HepG2 (cell line): ENCODE results near the gene NFE2. TPM values are rescaled to one million over a fixed set of nuclear protein-coding genes. Genes with fewer than 3 reads are reported as not detected.

Experiments used
- ARID2 ChIP-seq: sonication (generic); formaldehyde crosslinking; IDR thresholded peaks from 2 replicates; pipeline ENCODE4 v1.8.1; 2022; ENCODE audit warnings: mild to moderate bottlenecking, missing genetic modification reagents, borderline replicate concordance
- ARNT ChIP-seq: fragments of 450-650 bp; IDR thresholded peaks from 2 replicates; pipeline ENCODE4 v1.6.1; 2017
- CENPX ChIP-seq: sonication (generic); formaldehyde crosslinking; IDR thresholded peaks from 2 replicates; pipeline ENCODE4 v1.9.0; 2021; ENCODE audit warnings: mild to moderate bottlenecking, missing genetic modification reagents, moderate library complexity
- DDIT3 ChIP-seq: sonication (generic); formaldehyde crosslinking; IDR thresholded peaks from 2 replicates; pipeline ENCODE4 v1.4.0; 2020; ENCODE audit warnings: mild to moderate bottlenecking, missing genetic modification reagents
- ELF4 ChIP-seq: sonication (generic); formaldehyde crosslinking; IDR thresholded peaks from 2 replicates; pipeline ENCODE4 v1.5.0; 2020; ENCODE audit warnings: missing genetic modification reagents, mild to moderate bottlenecking, moderate library complexity, borderline replicate concordance
- IKZF5 ChIP-seq: IDR thresholded peaks from 2 replicates; pipeline ENCODE4 v1.6.1; 2018; ENCODE audit warnings: missing genetic modification reagents, mild to moderate bottlenecking, missing compliant biosample characterization
- IRF9 ChIP-seq: sonication (generic); formaldehyde crosslinking; IDR thresholded peaks from 2 replicates; pipeline ENCODE4 v1.8.0; 2022; ENCODE audit warnings: missing genetic modification reagents, mild to moderate bottlenecking, borderline replicate concordance
- KDM1A ChIP-seq: IDR thresholded peaks from 2 replicates; pipeline ENCODE4 v1.6.1; 2016; ENCODE audit warnings: missing compliant biosample characterization
- KDM2A ChIP-seq: sonication (generic); formaldehyde crosslinking; IDR thresholded peaks from 2 replicates; pipeline ENCODE4 v1.4.0; 2020; ENCODE audit warnings: low read depth, missing genetic modification reagents, borderline replicate concordance
- MAF1 ChIP-seq: sonication (generic); formaldehyde crosslinking; IDR thresholded peaks from 2 replicates; pipeline ENCODE4 v1.5.0; 2020; ENCODE audit warnings: missing genetic modification reagents, borderline replicate concordance
- MNT ChIP-seq: fragments of 450-650 bp; IDR thresholded peaks from 2 replicates; pipeline ENCODE4 v1.6.1; 2016
- MTA3 ChIP-seq: sonication (generic); formaldehyde crosslinking; IDR thresholded peaks from 2 replicates; pipeline ENCODE4 v1.4.0; 2020; ENCODE audit warnings: missing genetic modification reagents
- NBN ChIP-seq: fragments of 450-650 bp; conservative IDR thresholded peaks from 2 replicates; pipeline ENCODE4 v1.6.1; 2017
- RORA ChIP-seq: sonication (generic); formaldehyde crosslinking; IDR thresholded peaks from 2 replicates; pipeline ENCODE4 v1.5.0; 2020; ENCODE audit warnings: mild to moderate bottlenecking, missing genetic modification reagents, moderate library complexity
- SETDB1 ChIP-seq: sonication (generic); formaldehyde crosslinking; IDR thresholded peaks from 2 replicates; pipeline ENCODE4 v1.5.1; 2020; ENCODE audit warnings: missing genetic modification reagents, mild to moderate bottlenecking, borderline replicate concordance
- SOX6 ChIP-seq, 2 experiments: fragments of 450-650 bp in 1 of 2; sonication (generic) in 1 of 2; formaldehyde crosslinking in 1 of 2; IDR thresholded peaks; 2 replicates each; pipeline versions ENCODE4 v1.4.0 to v1.6.1; 2017 to 2020; ENCODE audit warnings: antibody characterized with exemption in 1 of 2, mild to moderate bottlenecking in 1 of 2, missing genetic modification reagents in 1 of 2
- SPEN ChIP-seq: sonication (generic); formaldehyde crosslinking; IDR thresholded peaks from 2 replicates; pipeline ENCODE4 v1.5.1; 2020; ENCODE audit warnings: low read depth, mild to moderate bottlenecking, missing genetic modification reagents
- THAP7 ChIP-seq: sonication (generic); formaldehyde crosslinking; IDR thresholded peaks from 2 replicates; pipeline ENCODE4 v1.8.1; 2023; ENCODE audit warnings: mild to moderate bottlenecking, missing genetic modification reagents
- ZBTB34 ChIP-seq: sonication (generic); formaldehyde crosslinking; IDR thresholded peaks from 2 replicates; pipeline ENCODE4 v1.8.0; 2022; ENCODE audit warnings: mild to moderate bottlenecking, missing genetic modification reagents
- ZNF20 ChIP-seq: sonication (generic); formaldehyde crosslinking; IDR thresholded peaks from 2 replicates; pipeline ENCODE4 v1.4.0; 2020; ENCODE audit warnings: mild to moderate bottlenecking, moderate library complexity, missing genetic modification reagents
- ZNF337 ChIP-seq: sonication (generic); formaldehyde crosslinking; IDR thresholded peaks from 2 replicates; pipeline ENCODE4 v1.5.1; 2020; ENCODE audit warnings: missing genetic modification reagents, low read depth, mild to moderate bottlenecking, borderline replicate concordance
- ZNF446 ChIP-seq: sonication (generic); formaldehyde crosslinking; IDR thresholded peaks from 2 replicates; pipeline ENCODE4 v1.5.0; 2020; ENCODE audit warnings: mild to moderate bottlenecking, missing genetic modification reagents
- ZNF850 ChIP-seq: sonication (generic); formaldehyde crosslinking; conservative IDR thresholded peaks from 2 replicates; pipeline ENCODE4 v1.9.0; 2021; ENCODE audit warnings: mild to moderate bottlenecking, missing genetic modification reagents
- polyA plus RNA-seq, 8 experiments: library from polyadenylated mRNA; depleted of rRNA in 3 of 8; stranded (reverse) in 7 of 8; unstranded in 1 of 8; fragments of >200 nt; fragmentation: Illumina TruSeq in 4 of 8; extraction: Trizol in 4 of 8; gene quantifications; 2 replicates each; pipeline versions ENCODE4 v1.2.1 to v1.2.3, GENCODE V29; 2011 to 2016; ENCODE audit warnings: low read depth in 4 of 8, missing spikeins in 1 of 8, mixed read lengths in 1 of 8; ENCODE audit not compliant: insufficient read depth in 1 of 8
- total RNA-seq, 5 experiments: library from RNA; depleted of rRNA; stranded (reverse); fragments of >200 nt; fragmentation: Illumina TruSeq; extraction: Trizol; gene quantifications; 2 replicates each; pipeline ENCODE4 v1.2.3, GENCODE V29; 2016; ENCODE audit warnings: low read depth in 1 of 5

Gene NFE2
- total and polyA plus RNA-seq, 2 of the 13 experiments (the other 11 are each of a cell fraction or from before 2014, with no cell fraction given): 4.5 to 7.8 TPM

GRCh38 chr12:54280468-54281260, 20.2 kb downstream of the NFE2 start, which contains the start of gene HNRNPA1 (continued):
- TF ChIP-seq THAP7 (CRISPR knock-in tag) (no peak; the same call in 1 of the 2 replicates), MNT (no peak), SETDB1 (CRISPR knock-in tag) (no peak), KDM1A (CRISPR knock-in tag) (no peak), ZNF850 (no peak), ZNF20 (CRISPR knock-in tag) (no peak), ZBTB34 (CRISPR knock-in tag) (no peak), KDM2A (CRISPR knock-in tag) (0 out of 2 replicates have a peak, but pooled peaks have one; percentile 46), DDIT3 (CRISPR knock-in tag) (no peak), ZNF337 (CRISPR knock-in tag) (peak; percentile 22; the same call in 1 of the 2 replicates), IRF9 (CRISPR knock-in tag) (peak; percentile 84), ZNF446 (CRISPR knock-in tag) (0 out of 2 replicates have a peak, but pooled peaks have one; percentile 38), MTA3 (CRISPR knock-in tag) (no peak), SPEN (CRISPR knock-in tag) (peak; percentile 64; the same call in 1 of the 2 replicates), MAF1 (CRISPR knock-in tag) (no peak; the same call in 1 of the 2 replicates), ARID2 (peak; percentile 8; the same call in 1 of the 2 replicates), RORA (CRISPR knock-in tag) (no peak), ELF4 (CRISPR knock-in tag) (peak; percentile 86; the same call in 1 of the 2 replicates), ARNT (no peak), NBN (no peak), SOX6 (IDR thresholded peaks at IDR 0.05) (no peak), SOX6 (CRISPR knock-in tag; IDR thresholded peaks at IDR 0.05) (peak; percentile 12; the same call in 1 of the 2 replicates), IKZF5 (no peak), CENPX (CRISPR knock-in tag) (no peak)
